Vagina (tissue), 2 donors: Measurements from ENCODE around the gene IGF1.
"Not testable (repeated sequence)": the region's sequence is repeated elsewhere in the genome, so short reads cannot be mapped to it uniquely, and the experiment has no call there.

Source experiments
- CTCF ChIP-seq, 3 experiments: fragments of 450-650 bp in 2 of 3; fragments of 200-600 bp in 1 of 3; sonication (generic) in 1 of 3; IDR thresholded peaks; one replicate each; pipeline ENCODE4 v1.5.1; 2017 to 2019; ENCODE audit warnings: antibody characterized with exemption in 3 of 3, mild to moderate bottlenecking in 2 of 3, moderate library complexity in 2 of 3
- POLR2A ChIP-seq, 2 donors: fragments of 450-650 bp; IDR thresholded peaks; one replicate each; pipeline ENCODE4 v1.6.1; 2017; ENCODE audit warnings: antibody characterized with exemption in 2 of 2, mild to moderate bottlenecking in 2 of 2, moderate library complexity in 2 of 2

- TF ChIP-seq CTCF, POLR2A (IDR thresholded peaks at IDR 0.05): not testable (repeated sequence)
Observed at GRCh38 chr12:102354281-102354680, 126.1 kb downstream of the IGF1 start.
